ENCODE data around the gene NR6A1.

The NR6A1 gene

GRCh38 chr9:124795881-124796431 is 24.8 kb upstream of the NR6A1 start:
- no peak for DNase-seq (ENCODE audit: low read depth)

GRCh38 chr9:124794902-124795491 is 23.9 kb upstream of the NR6A1 start:
- no peak for DNase-seq (ENCODE audit: low read depth)

- DNase-seq (ENCODE audit: low read depth) = no peak
These were observed 22.0 kb upstream of the NR6A1 start for GRCh38 chr9:124793015-124793541.

GRCh38 chr9:124792257-124793014 is 21.3 kb upstream of the NR6A1 start:
- no peak for DNase-seq (ENCODE audit: low read depth)

- no peak for DNase-seq (ENCODE audit: low read depth)
These were observed 19.8 kb upstream of the NR6A1 start for GRCh38 chr9:124790801-124791505.

GRCh38 chr9:124790301-124790700 is 19.2 kb upstream of the NR6A1 start:
- no peak for DNase-seq (ENCODE audit: low read depth)

GRCh38 chr9:124789531-124789930 is 18.4 kb upstream of the NR6A1 start:
- no peak for DNase-seq (ENCODE audit: low read depth)

GRCh38 chr9:124788542-124789217 is 17.6 kb upstream of the NR6A1 start:
- DNase-seq (ENCODE audit: low read depth) = no peak

- DNase-seq (ENCODE audit: low read depth) = no peak
These were observed 15.9 kb upstream of the NR6A1 start for GRCh38 chr9:124786881-124787573.

GRCh38 chr9:124784509-124784908 is 13.4 kb upstream of the NR6A1 start:
- no peak for DNase-seq (ENCODE audit: low read depth)

GRCh38 chr9:124783830-124784229 is 12.7 kb upstream of the NR6A1 start:
- no peak for DNase-seq (ENCODE audit: low read depth)

- no peak for DNase-seq (ENCODE audit: low read depth)
These were observed 11.8 kb upstream of the NR6A1 start for GRCh38 chr9:124782661-124783574.

- DNase-seq (ENCODE audit: low read depth) = no peak
These were observed 11.0 kb upstream of the NR6A1 start for GRCh38 chr9:124781967-124782660.

- no peak for DNase-seq (ENCODE audit: low read depth)
These were observed 9.6 kb upstream of the NR6A1 start for GRCh38 chr9:124780757-124781151.

GRCh38 chr9:124780060-124780756 is 9.1 kb upstream of the NR6A1 start:
- no peak for DNase-seq (ENCODE audit: low read depth)

- DNase-seq (ENCODE audit: low read depth) = no peak
These were observed 8.4 kb upstream of the NR6A1 start for GRCh38 chr9:124779368-124780059.

- no peak for DNase-seq (ENCODE audit: low read depth)
These were observed 7.7 kb upstream of the NR6A1 start for GRCh38 chr9:124778575-124779367.

Data from CMK (cell line).